ENCODE results near the gene SH3BP4.

The SH3BP4 gene

GRCh38 chr2:235098736-235099494 is 147.1 kb downstream of the SH3BP4 start:
- Histone ChIP-seq H3K27me3 (ENCODE audit: insufficient read depth, low read length, poor library complexity) (peaks cover 21% of the 10 kb centered on the region), H3K4me3 (ENCODE audit: low read depth in 1 of 2, low read length in 2 of 2) (no peak overlapping the region), H2AFZ (ENCODE audit: low read depth, low read length) (no peak overlapping the region), H3K36me3 (ENCODE audit: insufficient read depth, low read length) (no peaks in the 10 kb centered on the region), H3K27ac (ENCODE audit: low read length) (no peak overlapping the region), H4K20me1 (ENCODE audit: insufficient read depth, low read length) (no peaks in the 10 kb centered on the region), H3K79me2 (ENCODE audit: insufficient read depth, low read length) (no peaks in the 10 kb centered on the region), H3K4me1 (ENCODE audit: insufficient read depth, low read length) (no peaks in the 10 kb centered on the region), H3K9ac (ENCODE audit: low read depth, low read length) (no peak overlapping the region), H3K9me3 (ENCODE audit: insufficient read depth, low read length, severe bottlenecking) (no peaks in the 10 kb centered on the region), H3K4me2 (ENCODE audit: insufficient read depth, low read length) (no peak overlapping the region)
- DNase-seq: no peak
- TF ChIP-seq CTCF (IDR thresholded peaks at IDR 0.05; ENCODE audit: borderline replicate concordance, extremely low read depth, low read length, poor library complexity, severe bottlenecking) (no peak), EZH2 (IDR thresholded peaks at IDR 0.05; ENCODE audit: borderline replicate concordance, low read depth, low read length, severe bottlenecking) (no peak)
- no peak for ATAC-seq (ENCODE audit: insufficient read depth, low read depth)

GRCh38 chr2:235102896-235103295 is 151.1 kb downstream of the SH3BP4 start:
- H3K79me2 ChIP-seq (ENCODE audit: insufficient read depth, low read length): no peaks in the 10 kb centered on the region
- H3K4me2 ChIP-seq (ENCODE audit: insufficient read depth, low read length): no peak overlapping the region
- no peak overlapping the region for H2AFZ ChIP-seq (ENCODE audit: low read depth, low read length)
- no peak for DNase-seq
- H3K27me3 ChIP-seq (ENCODE audit: insufficient read depth, low read length, poor library complexity): peaks cover 23% of the 10 kb centered on the region
- 0 out of 2 replicates have a peak, but pooled peaks cover 2% of the 10 kb centered on the region for H4K20me1 ChIP-seq (ENCODE audit: insufficient read depth, low read length)
- no peak overlapping the region for H3K27ac ChIP-seq (ENCODE audit: low read length)
- no peak overlapping the region for H3K4me3 ChIP-seq (ENCODE audit: low read depth in 1 of 2, low read length in 2 of 2)
- TF ChIP-seq CTCF (IDR thresholded peaks at IDR 0.05; ENCODE audit: borderline replicate concordance, extremely low read depth, low read length, poor library complexity, severe bottlenecking) (no peak), EZH2 (IDR thresholded peaks at IDR 0.05; ENCODE audit: borderline replicate concordance, low read depth, low read length, severe bottlenecking) (no peak)
- H3K9ac ChIP-seq (ENCODE audit: low read depth, low read length): no peak overlapping the region
- H3K36me3 ChIP-seq (ENCODE audit: insufficient read depth, low read length): no peaks in the 10 kb centered on the region
- ATAC-seq (ENCODE audit: insufficient read depth, low read depth): no peak
- no peaks in the 10 kb centered on the region for H3K9me3 ChIP-seq (ENCODE audit: insufficient read depth, low read length, severe bottlenecking)
- H3K4me1 ChIP-seq (ENCODE audit: insufficient read depth, low read length): no peaks in the 10 kb centered on the region

Measured in DND-41 (cell line).